ENCODE data around the gene CACNG6.

Gene CACNG6

GRCh38 chr19:53962887-53963431, 28.5 kb upstream of the CACNG6 start, which contains the start of gene CACNG8:
Gene CACNG8, plus strand, starts transcription at chr19:53962937.
- ATAC-seq (ENCODE audit: low read depth) = no peak
- peak within 1 kb of the TSS; percentile 28 for H3K27ac ChIP-seq (ENCODE audit: poor library complexity, severe bottlenecking)
- TF ChIP-seq CTCF (IDR thresholded peaks at IDR 0.05; ENCODE audit: poor library complexity, severe bottlenecking) = no peak
- no peaks in the 10 kb centered on the region for H3K9me3 ChIP-seq (ENCODE audit: severe bottlenecking)
- no peak for DNase-seq (ENCODE audit: low spot score)
- peaks cover 26% of the 10 kb centered on the region for H3K36me3 ChIP-seq (ENCODE audit: low read depth)
- H3K4me1 ChIP-seq (ENCODE audit: insufficient read depth, poor library complexity, severe bottlenecking) = no peaks in the 10 kb centered on the region
- peak within 1 kb of the TSS; percentile 54 for H3K4me3 ChIP-seq (ENCODE audit: severe bottlenecking)
- H3K27me3 ChIP-seq (ENCODE audit: insufficient read depth, poor library complexity, severe bottlenecking) = no peaks in the 10 kb centered on the region

- Histone ChIP-seq H3K9me3 (ENCODE audit: severe bottlenecking) (no peaks in the 10 kb centered on the region), H3K27ac (ENCODE audit: poor library complexity, severe bottlenecking) (no peak overlapping the region), H3K27me3 (ENCODE audit: insufficient read depth, poor library complexity, severe bottlenecking) (no peaks in the 10 kb centered on the region), H3K4me3 (ENCODE audit: severe bottlenecking) (no peak overlapping the region), H3K4me1 (ENCODE audit: insufficient read depth, poor library complexity, severe bottlenecking) (no peaks in the 10 kb centered on the region), H3K36me3 (ENCODE audit: low read depth) (peaks cover 26% of the 10 kb centered on the region)
- no peak for ATAC-seq (ENCODE audit: low read depth)
- no peak for TF ChIP-seq CTCF (IDR thresholded peaks at IDR 0.05; ENCODE audit: poor library complexity, severe bottlenecking)
- DNase-seq (ENCODE audit: low spot score) = no peak
Measured at GRCh38 chr19:53965091-53965490, 26.3 kb upstream of the CACNG6 start.

GRCh38 chr19:53966931-53967330, 24.5 kb upstream of the CACNG6 start:
- DNase-seq (ENCODE audit: low spot score) (no peak), ATAC-seq (ENCODE audit: low read depth) (no peak)
- Histone ChIP-seq H3K9me3 (ENCODE audit: severe bottlenecking) (no peaks in the 10 kb centered on the region), H3K4me3 (ENCODE audit: severe bottlenecking) (no peak overlapping the region), H3K4me1 (ENCODE audit: insufficient read depth, poor library complexity, severe bottlenecking) (no peaks in the 10 kb centered on the region), H3K27ac (ENCODE audit: poor library complexity, severe bottlenecking) (no peak overlapping the region), H3K27me3 (ENCODE audit: insufficient read depth, poor library complexity, severe bottlenecking) (no peaks in the 10 kb centered on the region), H3K36me3 (ENCODE audit: low read depth) (peaks cover 26% of the 10 kb centered on the region)
- TF ChIP-seq CTCF (IDR thresholded peaks at IDR 0.05; ENCODE audit: poor library complexity, severe bottlenecking) = no peak

- Histone ChIP-seq H3K27me3 (ENCODE audit: insufficient read depth, poor library complexity, severe bottlenecking) (no peaks in the 10 kb centered on the region), H3K36me3 (ENCODE audit: low read depth) (peaks cover 23% of the 10 kb centered on the region), H3K4me3 (ENCODE audit: severe bottlenecking) (no peak overlapping the region), H3K9me3 (ENCODE audit: severe bottlenecking) (no peaks in the 10 kb centered on the region), H3K4me1 (ENCODE audit: insufficient read depth, poor library complexity, severe bottlenecking) (no peaks in the 10 kb centered on the region), H3K27ac (ENCODE audit: poor library complexity, severe bottlenecking) (no peak overlapping the region)
- DNase-seq (ENCODE audit: low spot score) (no peak), ATAC-seq (ENCODE audit: low read depth) (no peak)
- TF ChIP-seq CTCF (IDR thresholded peaks at IDR 0.05; ENCODE audit: poor library complexity, severe bottlenecking) = no peak
Measured at GRCh38 chr19:53969366-53969765, 22.1 kb upstream of the CACNG6 start.

- ATAC-seq (ENCODE audit: low read depth) (no peak), DNase-seq (ENCODE audit: low spot score) (no peak)
- Histone ChIP-seq H3K4me3 (ENCODE audit: severe bottlenecking) (no peak overlapping the region), H3K36me3 (ENCODE audit: low read depth) (peaks cover 3% of the 10 kb centered on the region), H3K27ac (ENCODE audit: poor library complexity, severe bottlenecking) (no peak overlapping the region), H3K9me3 (ENCODE audit: severe bottlenecking) (no peaks in the 10 kb centered on the region), H3K27me3 (ENCODE audit: insufficient read depth, poor library complexity, severe bottlenecking) (no peaks in the 10 kb centered on the region), H3K4me1 (ENCODE audit: insufficient read depth, poor library complexity, severe bottlenecking) (no peaks in the 10 kb centered on the region)
- no peak for TF ChIP-seq CTCF (IDR thresholded peaks at IDR 0.05; ENCODE audit: poor library complexity, severe bottlenecking)
Measured at GRCh38 chr19:53971673-53972072, 19.8 kb upstream of the CACNG6 start.

All from RWPE2 (cell line).